Colonic mucosa (tissue), 4 donors: ENCODE data around the gene TRAPPC2L. TPM values are rescaled to one million over a fixed set of nuclear protein-coding genes. Genes with fewer than 3 reads are reported as not detected.
A peak's percentile ranks its signal among the peaks of the same experiment; 100 is the strongest.

Source experiments
- DNase-seq: peaks from one replicate; pipeline ENCODE4 v3.0.0-alpha.2; 2020
- H3K27ac ChIP-seq: fragments of 200-600 bp; one replicate; pipeline ENCODE4 v1.8.0; 2021
- H3K27me3 ChIP-seq: fragments of 200-600 bp; one replicate; pipeline ENCODE4 v1.8.0; 2021
- H3K36me3 ChIP-seq: fragments of 200-600 bp; one replicate; pipeline ENCODE4 v1.8.0; 2021
- H3K4me1 ChIP-seq: fragments of 200-600 bp; one replicate; pipeline ENCODE4 v1.8.0; 2021; ENCODE audit warnings: mild to moderate bottlenecking
- H3K4me3 ChIP-seq: fragments of 200-600 bp; one replicate; pipeline ENCODE4 v1.8.0; 2021
- H3K9ac ChIP-seq, 2 donors: one replicate each; pipeline ENCODE4 v1.7.0; 2013; ENCODE audit warnings: control low read depth in 2 of 2, low read depth in 2 of 2, low read length in 2 of 2
- H3K9me3 ChIP-seq: fragments of 200-600 bp; one replicate; pipeline ENCODE4 v1.8.0; 2021
- intact Hi-C: fragments of 100-400 bp; cut with DNase I; formaldehyde crosslinking; loops from one replicate; pipeline ENCODE4 v1.14.1; 2022
- total RNA-seq, 2 donors: library from RNA; stranded (reverse); fragmentation: NEBNext Ultra II Directional in 1 of 2; extraction: Animal tissue kit (Norgen Biotek cat#: 25700) in 1 of 2; gene quantifications; one replicate each; pipeline ENCODE4 v1.2.1, GENCODE V29; 2021
- TF ChIP-seq, protein P1 (sequence below): fragments of 200-600 bp; IDR thresholded peaks from one replicate; pipeline ENCODE4 v1.8.0; 2022; ENCODE audit warnings: antibody characterized with exemption, mild to moderate bottlenecking
- donor health status: healthy.
- donor health status: DM: no; HTN: no; CAD: no.
- donor health status: DM: no; HTN: no; CAD: no.

The TRAPPC2L gene
- total RNA-seq, 2 donors from 2014 or later = 33.8 to 57.3 TPM

DNA sequence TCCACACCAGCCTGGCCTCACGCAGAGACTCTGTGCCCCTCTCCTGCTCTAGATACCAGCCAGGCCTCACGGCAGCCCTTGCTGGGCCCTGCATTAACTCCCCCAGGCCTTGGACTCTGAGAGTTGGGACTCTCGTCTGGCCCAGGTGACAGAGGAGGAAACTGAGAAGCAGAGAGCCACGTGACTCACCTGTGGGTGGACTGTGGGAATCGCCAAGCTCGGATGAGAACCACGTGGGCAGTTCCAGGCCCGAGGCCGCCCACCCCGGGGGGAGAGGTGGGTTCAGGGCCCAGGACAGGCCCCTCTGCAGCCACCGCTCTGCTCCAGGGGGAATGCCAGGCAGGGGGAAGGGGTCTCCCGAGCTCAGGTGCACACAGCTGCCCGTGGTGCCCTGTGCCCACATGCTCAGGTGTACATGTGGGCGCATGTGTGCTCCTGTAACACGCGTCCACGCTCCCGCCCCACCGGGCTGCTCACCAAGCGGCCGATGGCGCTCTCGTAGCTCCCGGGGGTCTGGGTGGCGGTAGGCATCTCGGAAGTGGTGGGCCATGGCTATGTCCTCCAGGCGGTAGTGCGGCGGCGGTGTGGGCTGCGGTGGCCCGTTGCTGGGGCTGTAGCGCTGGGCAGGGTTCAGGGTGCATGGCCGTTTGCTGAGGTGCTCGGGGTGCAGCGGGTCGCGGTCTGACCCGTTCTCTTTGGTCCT, 27.8 kb downstream of the TRAPPC2L start:
- DNase-seq = no peak
- no peak overlapping the region for H3K9ac ChIP-seq
- TF ChIP-seq, protein P1, sequence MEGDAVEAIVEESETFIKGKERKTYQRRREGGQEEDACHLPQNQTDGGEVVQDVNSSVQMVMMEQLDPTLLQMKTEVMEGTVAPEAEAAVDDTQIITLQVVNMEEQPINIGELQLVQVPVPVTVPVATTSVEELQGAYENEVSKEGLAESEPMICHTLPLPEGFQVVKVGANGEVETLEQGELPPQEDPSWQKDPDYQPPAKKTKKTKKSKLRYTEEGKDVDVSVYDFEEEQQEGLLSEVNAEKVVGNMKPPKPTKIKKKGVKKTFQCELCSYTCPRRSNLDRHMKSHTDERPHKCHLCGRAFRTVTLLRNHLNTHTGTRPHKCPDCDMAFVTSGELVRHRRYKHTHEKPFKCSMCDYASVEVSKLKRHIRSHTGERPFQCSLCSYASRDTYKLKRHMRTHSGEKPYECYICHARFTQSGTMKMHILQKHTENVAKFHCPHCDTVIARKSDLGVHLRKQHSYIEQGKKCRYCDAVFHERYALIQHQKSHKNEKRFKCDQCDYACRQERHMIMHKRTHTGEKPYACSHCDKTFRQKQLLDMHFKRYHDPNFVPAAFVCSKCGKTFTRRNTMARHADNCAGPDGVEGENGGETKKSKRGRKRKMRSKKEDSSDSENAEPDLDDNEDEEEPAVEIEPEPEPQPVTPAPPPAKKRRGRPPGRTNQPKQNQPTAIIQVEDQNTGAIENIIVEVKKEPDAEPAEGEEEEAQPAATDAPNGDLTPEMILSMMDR = no peak
- H3K27me3 ChIP-seq = peaks cover 5% of the 10 kb centered on the region
- no peaks in the 10 kb centered on the region for H3K9me3 ChIP-seq
- no peaks in the 10 kb centered on the region for H3K36me3 ChIP-seq
- intact Hi-C loops = no loop called here
- H3K27ac ChIP-seq = no peak overlapping the region
- no peak overlapping the region for H3K4me3 ChIP-seq
- H3K4me1 ChIP-seq = no peaks in the 10 kb centered on the region

DNA sequence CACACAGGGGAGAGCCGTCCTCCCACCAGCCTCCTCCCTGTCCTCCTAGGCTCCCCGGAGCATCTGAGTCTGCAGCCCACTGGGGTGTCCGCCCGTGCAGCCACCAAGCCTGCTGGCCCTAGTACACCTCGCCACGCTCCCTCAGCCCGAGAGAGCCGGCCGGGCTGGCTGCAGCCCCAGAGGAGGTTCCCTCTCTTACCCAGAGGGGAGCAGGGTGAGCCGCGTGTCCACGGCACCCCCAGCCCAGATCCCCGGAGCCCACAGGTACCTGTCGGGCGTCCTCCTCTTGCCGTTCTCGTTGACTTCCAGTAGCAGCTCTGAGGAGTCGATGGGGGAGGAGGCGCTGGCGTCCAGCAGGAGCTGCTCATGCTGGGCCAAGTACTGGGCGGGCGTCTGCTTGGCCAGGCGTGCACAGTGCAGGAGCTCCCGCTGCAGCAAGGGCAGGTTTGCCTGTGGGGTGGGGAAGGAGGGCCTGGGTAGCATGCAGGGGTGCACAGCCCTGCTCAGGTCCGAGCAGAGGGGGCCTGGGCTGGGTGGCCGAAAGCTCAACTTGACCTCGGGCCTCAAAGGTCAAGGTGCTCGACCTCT, 28.9 kb downstream of the TRAPPC2L start:
- peaks cover 5% of the 10 kb centered on the region for H3K27me3 ChIP-seq
- intact Hi-C loops = no loop called here
- no peak overlapping the region for H3K27ac ChIP-seq
- no peak overlapping the region for H3K9ac ChIP-seq
- H3K4me3 ChIP-seq = no peak overlapping the region
- no peak for DNase-seq
- H3K4me1 ChIP-seq = no peaks in the 10 kb centered on the region
- no peaks in the 10 kb centered on the region for H3K9me3 ChIP-seq
- TF ChIP-seq, protein P1 = no peak
- no peaks in the 10 kb centered on the region for H3K36me3 ChIP-seq

DNA sequence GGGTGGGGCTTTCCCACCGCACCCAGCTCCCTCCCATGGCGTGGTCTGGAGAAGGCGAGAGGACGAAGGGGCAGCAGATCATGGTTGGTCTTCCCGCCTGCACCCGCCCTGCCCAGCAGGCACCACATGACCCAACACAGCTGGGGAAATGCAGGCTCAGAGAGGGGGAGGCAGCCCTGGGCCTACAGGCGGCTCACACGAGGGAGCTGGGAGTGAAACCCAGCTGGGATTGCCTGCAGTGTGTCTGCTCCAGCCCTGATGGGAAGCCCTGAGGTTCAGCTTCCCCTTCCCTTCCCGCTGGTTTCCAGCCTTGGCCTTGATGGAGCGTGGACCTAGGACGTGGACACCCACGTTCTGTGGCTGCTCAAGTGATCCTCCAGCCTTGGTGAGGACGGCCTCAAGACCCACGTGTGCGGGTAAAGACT, 29.5 kb downstream of the TRAPPC2L start:
- intact Hi-C loops = no loop called here
- no peak for DNase-seq
- Histone ChIP-seq H3K9ac (no peak overlapping the region), H3K9me3 (no peaks in the 10 kb centered on the region), H3K4me3 (no peak overlapping the region), H3K27me3 (peaks cover 2% of the 10 kb centered on the region), H3K27ac (peak overlapping the region; percentile 6), H3K36me3 (no peaks in the 10 kb centered on the region), H3K4me1 (no peaks in the 10 kb centered on the region)
- TF ChIP-seq, protein P1 = no peak

DNA sequence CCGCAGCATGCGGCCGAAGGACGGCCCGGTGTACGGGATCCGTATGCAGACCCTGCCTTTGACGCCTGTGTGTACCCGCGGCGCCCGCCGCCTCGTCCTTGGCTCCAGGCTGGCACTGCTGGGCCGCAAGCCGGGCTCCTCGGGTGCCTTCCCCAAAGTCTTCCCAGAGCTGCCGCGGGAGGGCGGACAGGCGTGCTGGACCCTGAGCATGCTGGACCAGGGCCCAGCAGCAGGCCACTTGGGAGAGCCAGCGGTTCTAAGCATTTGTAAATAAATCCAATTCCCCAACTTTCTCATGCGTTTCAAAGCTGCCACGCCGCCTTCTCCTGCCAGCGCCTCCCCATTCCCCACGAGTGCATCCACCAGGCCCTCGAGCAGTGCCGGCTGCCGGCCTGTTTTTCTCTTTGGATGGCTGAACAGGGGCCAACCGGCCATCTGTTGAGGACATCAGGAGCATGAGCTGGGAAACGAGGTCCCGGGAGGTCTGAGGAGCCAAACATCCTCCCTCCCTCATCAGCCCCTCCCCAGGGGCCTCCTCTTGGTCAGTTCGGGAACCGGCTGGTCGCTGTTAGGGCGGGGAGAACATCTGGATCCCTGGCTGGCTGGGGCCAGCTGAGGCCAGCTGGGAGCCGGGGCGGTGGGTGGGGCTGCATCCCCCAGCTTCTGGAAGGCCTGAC, 30.1 kb downstream of the TRAPPC2L start:
- H3K36me3 ChIP-seq = no peaks in the 10 kb centered on the region
- no peak overlapping the region for H3K9ac ChIP-seq
- H3K4me1 ChIP-seq = no peaks in the 10 kb centered on the region
- DNase-seq = peak; percentile 60
- H3K9me3 ChIP-seq = no peaks in the 10 kb centered on the region
- H3K4me3 ChIP-seq = no peak overlapping the region
- H3K27ac ChIP-seq = peak overlapping the region; percentile 6
- no peaks in the 10 kb centered on the region for H3K27me3 ChIP-seq
- TF ChIP-seq, protein P1 = no peak
- intact Hi-C loops = no loop called here

DNA sequence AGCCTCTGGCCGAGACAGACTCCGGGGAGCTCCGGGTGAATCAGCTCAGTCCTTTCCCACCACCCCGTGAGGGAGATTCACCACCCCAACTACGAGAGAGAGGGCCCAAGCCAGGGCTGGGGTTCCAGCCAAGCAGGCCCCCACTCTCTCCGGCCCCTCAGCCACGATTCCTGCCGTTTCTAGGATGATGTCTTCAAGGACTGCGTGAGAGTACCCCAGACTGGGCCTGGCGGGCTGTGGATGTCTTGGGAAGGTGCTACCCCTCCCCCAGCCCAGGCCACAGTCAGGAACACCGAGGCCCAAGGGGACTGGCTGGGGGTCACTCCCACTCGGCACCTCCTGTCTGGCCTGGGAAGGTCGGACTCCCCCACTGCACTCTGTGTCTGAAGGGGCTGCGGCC, 31.1 kb downstream of the TRAPPC2L start:
- H3K9me3 ChIP-seq = no peaks in the 10 kb centered on the region
- H3K4me3 ChIP-seq = no peak overlapping the region
- TF ChIP-seq, protein P1 = no peak
- DNase-seq = no peak
- no peaks in the 10 kb centered on the region for H3K27me3 ChIP-seq
- H3K36me3 ChIP-seq = no peaks in the 10 kb centered on the region
- no peaks in the 10 kb centered on the region for H3K4me1 ChIP-seq
- intact Hi-C loops = no loop called here
- H3K9ac ChIP-seq = no peak overlapping the region
- H3K27ac ChIP-seq = no peak overlapping the region
